SK-N-SH (cell line): ENCODE results near the gene MN1. TPM values are rescaled to one million over a fixed set of nuclear protein-coding genes. Genes with fewer than 3 reads are reported as not detected.

ENCODE experiments used
- CTCF ChIA-PET: fragments of 300-600, 350-600 bp; formaldehyde crosslinking; extraction: SDS; loops from one replicate; lab custom pipeline; 2021; lab: Yijun Ruan, JAX
- POLR2A ChIA-PET: fragments of 350-600 bp; sonication (Branson Sonifier 250); formaldehyde crosslinking; extraction: SDS; loops from one replicate; lab custom pipeline; 2020; ENCODE audit warnings: antibody characterized with exemption, inconsistent platforms; lab: Yijun Ruan, JAX
- DNase-seq: peaks from one replicate; pipeline ENCODE4 v3.0.0; 2012
- H2AFZ ChIP-seq: fragments of 200-600 bp; sonication (generic); 2 replicates; pipeline ENCODE4 v1.8.1; 2016; ENCODE audit warnings: antibody characterized with exemption, mild to moderate bottlenecking, low read depth
- H3F3A ChIP-seq: fragments of 200-600 bp; sonication (generic); replicated peaks from 2 replicates; pipeline ENCODE3; 2016; ENCODE audit warnings: antibody characterized with exemption, mild to moderate bottlenecking; ENCODE audit not compliant: insufficient read depth
- H3K27ac ChIP-seq, 2 experiments: fragments of 200-500 bp in 1 of 2; fragments of 200-600 bp in 1 of 2; sonication (Bioruptor generic) in 1 of 2; sonication (generic), shearing (Covaris generic) in 1 of 2; 2 replicates each; pipeline versions ENCODE4 v1.5.1 to v1.6.1; 2014 to 2016; ENCODE audit warnings: low read depth in 2 of 2, inconsistent platforms in 1 of 2, low read length in 1 of 2, mild to moderate bottlenecking in 1 of 2, mixed read lengths in 1 of 2
- H3K27me3 ChIP-seq: fragments of 200-600 bp; sonication (generic), shearing (Covaris generic); 2 replicates; pipeline ENCODE4 v1.6.1; 2016; ENCODE audit warnings: mixed run types; ENCODE audit not compliant: insufficient read depth
- H3K36me3 ChIP-seq, 2 experiments: fragments of 200-500 bp in 1 of 2; fragments of 200-600 bp in 1 of 2; sonication (Bioruptor generic) in 1 of 2; sonication (generic) in 1 of 2; replicated peaks in 1 of 2; 2 replicates each; pipeline versions ENCODE3 to v1.5.1; 2014 to 2016; ENCODE audit warnings: low read length in 1 of 2, mild to moderate bottlenecking in 1 of 2; ENCODE audit not compliant: insufficient read depth in 2 of 2, control insufficient read depth in 1 of 2
- H3K4me1 ChIP-seq, 2 experiments: fragments of 200-500 bp in 1 of 2; fragments of 200-600 bp in 1 of 2; sonication (Bioruptor generic) in 1 of 2; sonication (generic), shearing (Covaris generic) in 1 of 2; 2 replicates each; pipeline versions ENCODE4 v1.5.1 to v1.6.1; 2014 to 2016; ENCODE audit warnings: low read depth in 1 of 2, low read length in 1 of 2, mixed run types in 1 of 2; ENCODE audit not compliant: insufficient read depth in 2 of 2, control insufficient read depth in 1 of 2
- H3K4me2 ChIP-seq: fragments of 200-600 bp; sonication (generic), shearing (Covaris generic); 2 replicates; pipeline ENCODE4 v1.6.1; 2017; ENCODE audit warnings: mixed run types
- H3K4me3 ChIP-seq, 2 experiments: fragments of 200-500 bp in 1 of 2; fragments of 200-600 bp in 1 of 2; sonication (Bioruptor generic) in 1 of 2; sonication (generic), shearing (Covaris generic) in 1 of 2; 2 replicates each; pipeline versions ENCODE4 v1.5.1 to v1.8.1; 2014 to 2016; ENCODE audit warnings: low read depth in 2 of 2, inconsistent platforms in 1 of 2, low read length in 1 of 2, mild to moderate bottlenecking in 1 of 2, mixed read lengths in 1 of 2, moderate library complexity in 1 of 2
- H3K79me2 ChIP-seq: fragments of 200-600 bp; sonication (generic); 2 replicates; pipeline ENCODE4 v1.8.1; 2017; ENCODE audit warnings: mild to moderate bottlenecking; ENCODE audit not compliant: insufficient read depth
- H3K9ac ChIP-seq: fragments of 200-600 bp; sonication (generic); 2 replicates; pipeline ENCODE4 v1.6.1; 2017; ENCODE audit warnings: mixed run types
- H3K9me2 ChIP-seq: fragments of 200-600 bp; sonication (generic); 2 replicates; pipeline ENCODE4 v1.6.1; 2017; ENCODE audit warnings: mixed run types
- H3K9me3 ChIP-seq: fragments of 200-600 bp; sonication (generic); 2 replicates; pipeline ENCODE4 v1.6.1; 2017; ENCODE audit warnings: mixed run types, mild to moderate bottlenecking, moderate library complexity
- H4K20me1 ChIP-seq: fragments of 200-600 bp; sonication (generic); 2 replicates; pipeline ENCODE4 v1.6.1; 2017; ENCODE audit warnings: mild to moderate bottlenecking, mixed run types; ENCODE audit not compliant: insufficient read depth
- EP300 ChIP-seq, 2 experiments: IDR thresholded peaks; 2 replicates each; pipeline versions ENCODE4 v1.4.0 to v1.6.1; 2012; ENCODE audit warnings: borderline replicate concordance in 1 of 2, low read depth in 1 of 2, low read length in 1 of 2
- GATA2 ChIP-seq: sonication (generic); formaldehyde crosslinking; IDR thresholded peaks from 2 replicates; pipeline ENCODE4 v1.5.0; 2020; ENCODE audit warnings: mild to moderate bottlenecking, missing genetic modification reagents
- JUND ChIP-seq: IDR thresholded peaks from 2 replicates; pipeline ENCODE4 v1.4.0; 2012
- RAD21 ChIP-seq: IDR thresholded peaks from 2 replicates; pipeline ENCODE4 v1.6.1; 2012; ENCODE audit warnings: mild to moderate bottlenecking, low read length
- RCOR1 ChIP-seq: fragments of 150-350 bp; IDR thresholded peaks from 2 replicates; pipeline ENCODE4 v1.6.1; 2017; ENCODE audit warnings: antibody characterized with exemption, low read length
- RFX5 ChIP-seq: IDR thresholded peaks from 2 replicates; pipeline ENCODE4 v1.6.1; 2012; ENCODE audit warnings: mild to moderate bottlenecking, improper control_type of control experiment, low read length
- WGBS: methylation state at CpG from one replicate; pipeline ENCODE4 v1.1.6; 2017; ENCODE audit warnings: low lambda C conversion rate; 5-methylcytosine and 5-hydroxymethylcytosine counted together
- polyA plus RNA-seq, 3 experiments: library from polyadenylated mRNA; depleted of rRNA; stranded (reverse); fragments of >200 nt; gene quantifications; 2 replicates each; pipeline ENCODE4 v1.2.3, GENCODE V29; 2012
- TF ChIP-seq, protein P1 (sequence below): IDR thresholded peaks from 2 replicates; pipeline ENCODE4 v1.4.0; 2012; ENCODE audit warnings: low read depth, borderline replicate concordance
- TF ChIP-seq, protein P2 (sequence below): fragments of 200-600 bp; sonication (generic); IDR thresholded peaks from 2 replicates; pipeline ENCODE4 v1.6.1; 2017; ENCODE audit warnings: antibody characterized with exemption, mild to moderate bottlenecking, moderate library complexity

MN1 gene
- polyA plus RNA-seq, 1 of the 3 experiments (the other 2 are of a cell fraction), result 0.20 TPM

DNA sequence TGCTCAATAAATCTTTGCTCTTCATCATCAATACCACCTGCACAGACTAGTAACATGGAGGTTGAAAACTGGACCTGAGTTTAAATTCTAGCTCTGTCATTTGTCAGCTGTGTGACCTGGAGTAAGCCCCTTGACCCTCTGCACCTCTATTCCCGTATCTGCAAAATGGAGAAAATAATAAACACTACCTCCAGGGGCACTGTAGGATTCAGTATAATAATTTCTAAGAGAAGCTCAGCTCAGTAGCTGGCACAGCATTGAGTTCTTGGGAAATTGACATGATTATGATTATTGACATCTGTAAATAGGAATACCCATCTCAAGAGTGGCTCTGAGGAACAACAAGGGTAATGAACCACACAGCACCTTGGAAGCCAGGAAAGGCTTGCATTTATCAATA lies 78.4 kb downstream of the MN1 start:
- POLR2A ChIA-PET, result no interaction called here

DNA sequence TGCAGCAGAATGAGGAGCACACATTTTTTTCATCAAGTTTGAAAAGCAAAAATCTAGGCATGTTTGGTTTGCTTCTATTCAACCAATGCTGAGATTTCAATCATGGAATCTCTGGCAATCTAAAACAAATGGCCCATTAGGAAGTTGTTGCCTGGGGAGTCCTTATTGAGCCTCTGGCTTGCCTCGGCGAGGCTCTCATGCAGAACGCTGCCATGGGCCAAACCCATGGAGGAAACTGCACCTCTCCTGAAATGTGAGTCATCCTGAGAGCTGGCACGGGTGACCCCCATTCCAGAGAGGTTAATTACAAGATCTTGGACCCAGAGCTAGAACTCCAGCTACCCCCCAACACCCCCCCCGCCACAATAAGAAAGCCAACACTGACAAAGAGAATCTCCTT lies 80.7 kb downstream of the MN1 start:
- DNase-seq, result peak; percentile 57

More for the DNA sequence above, 78.4 kb downstream of the MN1 start:
- CTCF ChIA-PET, result interaction anchor here (0.9 to 1.4 kb wide), 6 partner anchors 10 to 1106 kb away, joined by 3 to 5 read pairs (median 3); no protein-coding TSS in a partner anchor
- H3F3A ChIP-seq, result peaks cover 5% of the 10 kb centered on the region
- peak; percentile 35; the same call in 1 of the 2 replicates for TF ChIP-seq RAD21
- TF ChIP-seq RFX5, result no peak
- TF ChIP-seq, protein P1, sequence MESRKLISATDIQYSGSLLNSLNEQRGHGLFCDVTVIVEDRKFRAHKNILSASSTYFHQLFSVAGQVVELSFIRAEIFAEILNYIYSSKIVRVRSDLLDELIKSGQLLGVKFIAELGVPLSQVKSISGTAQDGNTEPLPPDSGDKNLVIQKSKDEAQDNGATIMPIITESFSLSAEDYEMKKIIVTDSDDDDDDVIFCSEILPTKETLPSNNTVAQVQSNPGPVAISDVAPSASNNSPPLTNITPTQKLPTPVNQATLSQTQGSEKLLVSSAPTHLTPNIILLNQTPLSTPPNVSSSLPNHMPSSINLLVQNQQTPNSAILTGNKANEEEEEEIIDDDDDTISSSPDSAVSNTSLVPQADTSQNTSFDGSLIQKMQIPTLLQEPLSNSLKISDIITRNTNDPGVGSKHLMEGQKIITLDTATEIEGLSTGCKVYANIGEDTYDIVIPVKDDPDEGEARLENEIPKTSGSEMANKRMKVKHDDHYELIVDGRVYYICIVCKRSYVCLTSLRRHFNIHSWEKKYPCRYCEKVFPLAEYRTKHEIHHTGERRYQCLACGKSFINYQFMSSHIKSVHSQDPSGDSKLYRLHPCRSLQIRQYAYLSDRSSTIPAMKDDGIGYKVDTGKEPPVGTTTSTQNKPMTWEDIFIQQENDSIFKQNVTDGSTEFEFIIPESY, result no peak
- no peak for TF ChIP-seq JUND
- TF ChIP-seq, protein P2, sequence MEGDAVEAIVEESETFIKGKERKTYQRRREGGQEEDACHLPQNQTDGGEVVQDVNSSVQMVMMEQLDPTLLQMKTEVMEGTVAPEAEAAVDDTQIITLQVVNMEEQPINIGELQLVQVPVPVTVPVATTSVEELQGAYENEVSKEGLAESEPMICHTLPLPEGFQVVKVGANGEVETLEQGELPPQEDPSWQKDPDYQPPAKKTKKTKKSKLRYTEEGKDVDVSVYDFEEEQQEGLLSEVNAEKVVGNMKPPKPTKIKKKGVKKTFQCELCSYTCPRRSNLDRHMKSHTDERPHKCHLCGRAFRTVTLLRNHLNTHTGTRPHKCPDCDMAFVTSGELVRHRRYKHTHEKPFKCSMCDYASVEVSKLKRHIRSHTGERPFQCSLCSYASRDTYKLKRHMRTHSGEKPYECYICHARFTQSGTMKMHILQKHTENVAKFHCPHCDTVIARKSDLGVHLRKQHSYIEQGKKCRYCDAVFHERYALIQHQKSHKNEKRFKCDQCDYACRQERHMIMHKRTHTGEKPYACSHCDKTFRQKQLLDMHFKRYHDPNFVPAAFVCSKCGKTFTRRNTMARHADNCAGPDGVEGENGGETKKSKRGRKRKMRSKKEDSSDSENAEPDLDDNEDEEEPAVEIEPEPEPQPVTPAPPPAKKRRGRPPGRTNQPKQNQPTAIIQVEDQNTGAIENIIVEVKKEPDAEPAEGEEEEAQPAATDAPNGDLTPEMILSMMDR, result peak; percentile 25
- H3K4me1 ChIP-seq, result peaks cover 10 to 17% of the 10 kb centered on the region in 2 experiments; a peak in 2 of 4 replicates
- no peaks in the 10 kb centered on the region for H3K27me3 ChIP-seq
- H3K36me3 ChIP-seq, result no peaks in the 10 kb centered on the region
- WGBS, result 40% methylated on average over 1 of the region's 1 CpG
- H3K9me3 ChIP-seq, result no peaks in the 10 kb centered on the region
- no peak overlapping the region for H3K27ac ChIP-seq
- no peak for DNase-seq
- H3K79me2 ChIP-seq, result no peaks in the 10 kb centered on the region
- no peak overlapping the region for H2AFZ ChIP-seq
- no peaks in the 10 kb centered on the region for H3K9me2 ChIP-seq
- no peak overlapping the region for H3K9ac ChIP-seq
- no peak overlapping the region for H3K4me2 ChIP-seq
- H4K20me1 ChIP-seq, result no peaks in the 10 kb centered on the region
- no peak overlapping the region for H3K4me3 ChIP-seq

More for the DNA sequence above, 80.7 kb downstream of the MN1 start:
- Histone ChIP-seq H3K4me1 (peaks cover 11 to 12% of the 10 kb centered on the region in 2 experiments; a peak in 1 of 4 replicates), H3K79me2 (no peaks in the 10 kb centered on the region), H3K9me3 (no peaks in the 10 kb centered on the region), H3K36me3 (no peaks in the 10 kb centered on the region), H2AFZ (no peak overlapping the region), H3K9ac (no peak overlapping the region), H3F3A (peaks cover 5% of the 10 kb centered on the region), H4K20me1 (no peaks in the 10 kb centered on the region), H3K27me3 (no peaks in the 10 kb centered on the region), H3K4me3 (no peak overlapping the region), H3K9me2 (no peaks in the 10 kb centered on the region), H3K27ac (no peak overlapping the region), H3K4me2 (no peak overlapping the region)
- ChIA-PET CTCF (no interaction called here), POLR2A (interaction anchor here (0.6 kb wide), 1 partner anchor 839 kb away, joined by 3 read pairs; no protein-coding TSS in a partner anchor)
- TF ChIP-seq EP300 (IDR thresholded peaks at IDR 0.05; ENCODE audit: borderline replicate concordance in 1 of 2, low read depth in 1 of 2, low read length in 1 of 2) (0 out of 4 replicates have a peak, but pooled peaks of 1 of the 2 experiments have one; percentile 28), RCOR1 (peak; percentile 10; the same call in 1 of the 2 replicates), GATA2 (CRISPR knock-in tag) (no peak)
- WGBS, result 53% methylated on average over 5 of the region's 5 CpGs
